WI38 (cell line): ENCODE measurements around the gene VCL.

ENCODE experiments used
- H3K4me3 ChIP-seq: 2 replicates; pipeline ENCODE4 v1.5.1; 2011; ENCODE audit warnings: low read depth, mild to moderate bottlenecking, control low read depth, low read length
- CTCF ChIP-seq: IDR thresholded peaks from 2 replicates; pipeline ENCODE4 v1.5.1; 2012; ENCODE audit warnings: low read depth, mild to moderate bottlenecking, control low read depth, low read length

Gene VCL

GRCh38 chr10:73967022-73967429, 30.9 kb upstream of the VCL start:
- TF ChIP-seq CTCF, result no peak
- no peak overlapping the region for H3K4me3 ChIP-seq

GRCh38 chr10:73967544-73967943, 30.4 kb upstream of the VCL start:
- no peak overlapping the region for H3K4me3 ChIP-seq
- TF ChIP-seq CTCF, result no peak

GRCh38 chr10:73968098-73968521, 29.8 kb upstream of the VCL start:
- H3K4me3 ChIP-seq, result no peak overlapping the region
- TF ChIP-seq CTCF, result no peak

- TF ChIP-seq CTCF, result no peak
- no peak overlapping the region for H3K4me3 ChIP-seq
Observed at GRCh38 chr10:73969224-73969841, 28.6 kb upstream of the VCL start.

- TF ChIP-seq CTCF, result no peak
Observed at GRCh38 chr10:73970845-73971244, 27.1 kb upstream of the VCL start.

GRCh38 chr10:73971636-73972354, 26.1 kb upstream of the VCL start:
- TF ChIP-seq CTCF, result no peak

More at GRCh38 chr10:73970845-73971244, 27.1 kb upstream of the VCL start:
- no peak overlapping the region for H3K4me3 ChIP-seq

GRCh38 chr10:73973427-73973826, 24.5 kb upstream of the VCL start:
- TF ChIP-seq CTCF, result no peak
- H3K4me3 ChIP-seq, result no peak overlapping the region

More at GRCh38 chr10:73971636-73972354, 26.1 kb upstream of the VCL start:
- no peak overlapping the region for H3K4me3 ChIP-seq
